NB4 (cell line): Measurements from ENCODE around the gene MAD2L1.

ENCODE experiments used
- DNase-seq: peaks from one replicate; pipeline ENCODE4 v3.0.0; 2010; ENCODE audit warnings: low read depth
- H3K4me3 ChIP-seq: one replicate; pipeline ENCODE4 v1.5.1; 2011; ENCODE audit warnings: mild to moderate bottlenecking, low read depth, low read length, moderate library complexity
- MAX ChIP-seq: IDR thresholded peaks from 2 replicates; pipeline ENCODE4 v1.6.1; 2011; ENCODE audit warnings: low read depth, low read length
- MYC ChIP-seq: IDR thresholded peaks from 2 replicates; pipeline ENCODE4 v1.6.1; 2011; ENCODE audit warnings: low read depth, low read length
- POLR2A ChIP-seq: IDR thresholded peaks from 2 replicates; pipeline ENCODE4 v1.6.1; 2011; ENCODE audit warnings: mild to moderate bottlenecking; ENCODE audit not compliant: insufficient read length; ENCODE audit errors: extremely low read depth
- TF ChIP-seq, protein P1 (sequence below): IDR thresholded peaks from one replicate; pipeline ENCODE4 v1.5.1; 2012; ENCODE audit warnings: low read depth, low read length

The MAD2L1 gene

GRCh38 chr4:120007191-120007871 is 59.3 kb downstream of the MAD2L1 start:
- no peak for TF ChIP-seq MYC
- TF ChIP-seq, protein P1, sequence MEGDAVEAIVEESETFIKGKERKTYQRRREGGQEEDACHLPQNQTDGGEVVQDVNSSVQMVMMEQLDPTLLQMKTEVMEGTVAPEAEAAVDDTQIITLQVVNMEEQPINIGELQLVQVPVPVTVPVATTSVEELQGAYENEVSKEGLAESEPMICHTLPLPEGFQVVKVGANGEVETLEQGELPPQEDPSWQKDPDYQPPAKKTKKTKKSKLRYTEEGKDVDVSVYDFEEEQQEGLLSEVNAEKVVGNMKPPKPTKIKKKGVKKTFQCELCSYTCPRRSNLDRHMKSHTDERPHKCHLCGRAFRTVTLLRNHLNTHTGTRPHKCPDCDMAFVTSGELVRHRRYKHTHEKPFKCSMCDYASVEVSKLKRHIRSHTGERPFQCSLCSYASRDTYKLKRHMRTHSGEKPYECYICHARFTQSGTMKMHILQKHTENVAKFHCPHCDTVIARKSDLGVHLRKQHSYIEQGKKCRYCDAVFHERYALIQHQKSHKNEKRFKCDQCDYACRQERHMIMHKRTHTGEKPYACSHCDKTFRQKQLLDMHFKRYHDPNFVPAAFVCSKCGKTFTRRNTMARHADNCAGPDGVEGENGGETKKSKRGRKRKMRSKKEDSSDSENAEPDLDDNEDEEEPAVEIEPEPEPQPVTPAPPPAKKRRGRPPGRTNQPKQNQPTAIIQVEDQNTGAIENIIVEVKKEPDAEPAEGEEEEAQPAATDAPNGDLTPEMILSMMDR = no peak
- no peak for TF ChIP-seq POLR2A
- TF ChIP-seq MAX = no peak
- no peak overlapping the region for H3K4me3 ChIP-seq
- DNase-seq = no peak
